Measurements from ENCODE around the gene PRSS16. TPM values are rescaled to one million over a fixed set of nuclear protein-coding genes. Genes with fewer than 3 reads are reported as not detected.
A peak's percentile ranks its signal among the peaks of the same experiment; 100 is the strongest.

The PRSS16 gene
- total and polyA plus RNA-seq, 9 of the 15 experiments (the other 6 are each of a cell fraction or from before 2014, with no cell fraction given) = 4.5 to 21.3 (median 12.1) TPM

- TF ChIP-seq TSHZ1 (CRISPR knock-in tag; IDR thresholded peaks at IDR 0.05) (peak; percentile 78), SAP30 (IDR thresholded peaks at IDR 0.05; ENCODE audit: borderline replicate concordance, insufficient read depth, low read depth, low read length, poor library complexity, severe bottlenecking) (no peak), MCM2 (IDR thresholded peaks at IDR 0.05; ENCODE audit: low read depth) (no peak), ZNF512 (tag; IDR thresholded peaks at IDR 0.05) (no peak), MCM3 (IDR thresholded peaks at IDR 0.05) (no peak), KDM4B (IDR thresholded peaks at IDR 0.05; ENCODE audit: borderline replicate concordance in 2 of 2, low read depth in 1 of 2) (no peak), HDAC1 (IDR thresholded peaks at IDR 0.05) (peak; percentile 27 to 41; a peak in 1 of 4 replicates), KAT8 (IDR thresholded peaks at IDR 0.05; ENCODE audit: low read depth) (no peak), ETS2 (tag; IDR thresholded peaks at IDR 0.05; ENCODE audit: borderline replicate concordance, poor library complexity, severe bottlenecking) (no peak), CBFA2T3 (IDR thresholded peaks at IDR 0.05) (peak; percentile 14; the same call in 1 of the 2 replicates), ZNF224 (CRISPR knock-in tag; IDR thresholded peaks at IDR 0.05) (no peak), ZBTB49 (CRISPR knock-in tag; IDR thresholded peaks at IDR 0.05; ENCODE audit: borderline replicate concordance) (no peak), ARID1B (IDR thresholded peaks at IDR 0.05) (no peak; the same call in 1 of the 2 replicates), ZNF239 (CRISPR knock-in tag; IDR thresholded peaks at IDR 0.05) (no peak; the same call in 1 of the 2 replicates), NCOA1 (IDR thresholded peaks at IDR 0.05; ENCODE audit: low read depth) (no peak), LCOR (CRISPR knock-in tag; IDR thresholded peaks at IDR 0.05) (no peak; the same call in 1 of the 2 replicates), ZNF583 (CRISPR knock-in tag; IDR thresholded peaks at IDR 0.05) (peak; percentile 83; the same call in 1 of the 2 replicates), PKNOX1 (IDR thresholded peaks at IDR 0.05) (0 out of 2 replicates have a peak, but pooled peaks have one; percentile 20), HSF4 (CRISPR knock-in tag; IDR thresholded peaks at IDR 0.05; ENCODE audit: borderline replicate concordance) (no peak)
These were observed 10.3 kb upstream of the PRSS16 start (continued) for GRCh38 chr6:27237089-27237803.

All from K562 (cell line).